Measurements from ENCODE around the gene TRANK1.

The TRANK1 gene

GRCh38 chr3:36859494-36859893, 85.4 kb downstream of the TRANK1 start:
- TF ChIP-seq CTCF (IDR thresholded peaks at IDR 0.05; ENCODE audit: low read depth, low read length), result no peak
- no peak overlapping the region for H3K4me3 ChIP-seq (ENCODE audit: low read depth, low read length)

- no peak for TF ChIP-seq CTCF (IDR thresholded peaks at IDR 0.05; ENCODE audit: low read depth, low read length)
- no peak overlapping the region for H3K4me3 ChIP-seq (ENCODE audit: low read depth, low read length)
Observed at GRCh38 chr3:36852071-36852470, 92.8 kb downstream of the TRANK1 start.

GRCh38 chr3:36850743-36851142, 94.1 kb downstream of the TRANK1 start:
- TF ChIP-seq CTCF (IDR thresholded peaks at IDR 0.05; ENCODE audit: low read depth, low read length), result no peak
- no peak overlapping the region for H3K4me3 ChIP-seq (ENCODE audit: low read depth, low read length)

GRCh38 chr3:36846406-36846805, 98.4 kb downstream of the TRANK1 start:
- no peak for TF ChIP-seq CTCF (IDR thresholded peaks at IDR 0.05; ENCODE audit: low read depth, low read length)
- H3K4me3 ChIP-seq (ENCODE audit: low read depth, low read length), result no peak overlapping the region

- TF ChIP-seq CTCF (IDR thresholded peaks at IDR 0.05; ENCODE audit: low read depth, low read length), result peak; percentile 56
- no peak overlapping the region for H3K4me3 ChIP-seq (ENCODE audit: low read depth, low read length)
Observed at GRCh38 chr3:36843065-36844051, 101.5 kb downstream of the TRANK1 start.

- no peak for TF ChIP-seq CTCF (IDR thresholded peaks at IDR 0.05; ENCODE audit: low read depth, low read length)
- no peak overlapping the region for H3K4me3 ChIP-seq (ENCODE audit: low read depth, low read length)
Observed at GRCh38 chr3:36842275-36842674, 102.6 kb downstream of the TRANK1 start.

GRCh38 chr3:36840453-36840921, 104.4 kb downstream of the TRANK1 start:
- TF ChIP-seq CTCF (IDR thresholded peaks at IDR 0.05; ENCODE audit: low read depth, low read length), result no peak
- H3K4me3 ChIP-seq (ENCODE audit: low read depth, low read length), result no peak overlapping the region
